OCI-LY7 (cell line): ENCODE data around the gene C1QL4. TPM values are rescaled to one million over a fixed set of nuclear protein-coding genes. Genes with fewer than 3 reads are reported as not detected.

Experiments
- BruUV-seq: library from RNA; stranded (reverse); fragments of 400-500 nt; replicated peaks from 2 replicates; lab custom pipeline; 2021; lab: Mats Ljungman, UMichigan
- CTCF ChIA-PET: fragments of 300-600 bp; sonication (Branson Sonifier 250); formaldehyde crosslinking; loops from one replicate; lab custom pipeline; 2022; ENCODE audit warnings: antibody characterized with exemption; ENCODE audit not compliant: unreplicated experiment; lab: Charles Lee
- POLR2A ChIA-PET: fragments of 300-600 bp; sonication (Branson Sonifier 250); formaldehyde crosslinking; loops from one replicate; lab custom pipeline; 2022; ENCODE audit warnings: antibody characterized with exemption; lab: Charles Lee
- DNase-seq: peaks from one replicate; pipeline ENCODE4 v3.0.0-alpha.2; 2015; ENCODE audit warnings: low spot score
- H2AFZ ChIP-seq: fragments of 200-600 bp; sonication (generic), shearing (Covaris generic); 2 replicates; pipeline ENCODE4 v1.6.1; 2014; ENCODE audit warnings: mild to moderate bottlenecking, antibody characterized with exemption, low read length, moderate library complexity
- H3K27ac ChIP-seq: fragments of 200-600 bp; sonication (generic); 2 replicates; pipeline ENCODE4 v1.5.1; 2014; ENCODE audit warnings: mixed run types, low read depth, mild to moderate bottlenecking, moderate library complexity, low read length, inconsistent platforms; ENCODE audit not compliant: poor library complexity, severe bottlenecking
- H3K36me3 ChIP-seq: fragments of 200-600 bp; sonication (generic); 2 replicates; pipeline ENCODE4 v1.6.1; 2014; ENCODE audit warnings: mild to moderate bottlenecking, antibody characterized with exemption, low read length, moderate library complexity, mixed read lengths; ENCODE audit not compliant: insufficient read depth
- H3K4me1 ChIP-seq: fragments of 200-600 bp; sonication (generic); 2 replicates; pipeline ENCODE4 v1.5.1; 2014; ENCODE audit warnings: mild to moderate bottlenecking, low read length; ENCODE audit not compliant: insufficient read depth, poor library complexity, severe bottlenecking
- H3K4me2 ChIP-seq: fragments of 200-600 bp; sonication (generic); 2 replicates; pipeline ENCODE4 v1.6.1; 2014; ENCODE audit warnings: mild to moderate bottlenecking, low read length
- H3K4me3 ChIP-seq: fragments of 200-600 bp; sonication (generic); 2 replicates; pipeline ENCODE4 v1.5.1; 2014; ENCODE audit warnings: mild to moderate bottlenecking, low read depth, low read length; ENCODE audit not compliant: poor library complexity, severe bottlenecking
- H3K79me2 ChIP-seq: fragments of 200-600 bp; sonication (generic); 2 replicates; pipeline ENCODE4 v1.6.1; 2016; ENCODE audit warnings: low read depth, mild to moderate bottlenecking, low read length, moderate library complexity, mixed read lengths; ENCODE audit not compliant: insufficient read depth
- H3K9me2 ChIP-seq: fragments of 200-600 bp; sonication (generic); 2 replicates; pipeline ENCODE4 v1.6.1; 2016; ENCODE audit warnings: mild to moderate bottlenecking, low read length, mixed read lengths; ENCODE audit not compliant: insufficient read depth
- H3K9me3 ChIP-seq: fragments of 200-600 bp; sonication (generic); 2 replicates; pipeline ENCODE4 v1.6.1; 2014; ENCODE audit warnings: mild to moderate bottlenecking, mixed run types, low read length, mixed read lengths
- H4K20me1 ChIP-seq: fragments of 200-600 bp; sonication (generic); 2 replicates; pipeline ENCODE4 v1.6.1; 2014; ENCODE audit warnings: mild to moderate bottlenecking, antibody characterized with exemption, low read length, moderate library complexity, mixed read lengths; ENCODE audit not compliant: insufficient read depth
- EZH2phosphoT487 ChIP-seq: fragments of 200-600 bp; sonication (generic); IDR thresholded peaks from 2 replicates; pipeline ENCODE4 v1.6.1; 2018; ENCODE audit warnings: low read depth, borderline replicate concordance, mild to moderate bottlenecking, mixed run types, antibody characterized with exemption, low read length, moderate library complexity, mixed read lengths
- intact Hi-C: fragments of 100-400 bp; cut with micrococcal nuclease; formaldehyde crosslinking; loops from one replicate; pipeline ENCODE4 v1.10.0; 2022; ENCODE audit not compliant: unreplicated experiment
- total RNA-seq, 2 experiments: library from RNA; depleted of rRNA in 1 of 2; stranded (reverse); fragments of >200 nt in 1 of 2; shearing (Covaris generic) in 1 of 2; gene quantifications; 2 replicates each; pipeline ENCODE4 v1.2.3, GENCODE V29; 2014 to 2022
- TF ChIP-seq, protein P1 (sequence below): fragments of 200-600 bp; sonication (generic); conservative IDR thresholded peaks from 2 replicates; pipeline ENCODE4 v1.5.1; 2014; ENCODE audit warnings: mild to moderate bottlenecking, antibody characterized with exemption, low read length, moderate library complexity, mixed read lengths

The C1QL4 gene
- total RNA-seq, 2 experiments from 2014 or later, result 0.19 TPM; not detected in 1

DNA sequence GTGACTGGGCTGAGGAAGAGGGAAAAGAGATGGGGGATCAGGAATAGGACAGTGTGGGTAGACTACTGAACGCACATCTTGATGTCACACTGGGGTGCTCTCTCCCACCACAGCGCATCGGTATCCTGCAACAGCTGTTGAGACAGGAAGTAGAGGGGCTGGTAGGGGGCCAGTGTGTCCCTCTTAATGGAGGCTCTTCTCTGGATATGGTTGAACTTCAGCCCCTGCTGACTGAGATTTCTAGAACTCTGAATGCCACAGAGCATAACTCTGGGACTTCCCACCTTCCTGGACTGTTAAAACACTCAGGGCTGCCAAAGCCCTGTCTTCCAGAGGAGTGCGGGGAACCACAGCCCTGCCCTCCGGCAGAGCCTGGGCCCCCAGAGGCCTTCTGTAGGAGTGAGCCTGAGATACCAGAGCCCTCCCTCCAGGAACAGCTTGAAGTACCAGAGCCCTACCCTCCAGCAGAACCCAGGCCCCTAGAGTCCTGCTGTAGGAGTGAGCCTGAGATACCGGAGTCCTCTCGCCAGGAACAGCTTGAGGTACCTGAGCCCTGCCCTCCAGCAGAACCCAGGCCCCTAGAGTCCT is 6.9 kb downstream of the C1QL4 start:
- H3K9me3 ChIP-seq, result no peaks in the 10 kb centered on the region
- H3K79me2 ChIP-seq, result no peaks in the 10 kb centered on the region
- POLR2A ChIA-PET, result no interaction called here
- no peak overlapping the region for H2AFZ ChIP-seq
- BruUV-seq, result TSS peak; percentile 39
- intact Hi-C loops, result no loop called here
- H3K9me2 ChIP-seq, result no peaks in the 10 kb centered on the region
- CTCF ChIA-PET, result no interaction called here
- TF ChIP-seq, protein P1, sequence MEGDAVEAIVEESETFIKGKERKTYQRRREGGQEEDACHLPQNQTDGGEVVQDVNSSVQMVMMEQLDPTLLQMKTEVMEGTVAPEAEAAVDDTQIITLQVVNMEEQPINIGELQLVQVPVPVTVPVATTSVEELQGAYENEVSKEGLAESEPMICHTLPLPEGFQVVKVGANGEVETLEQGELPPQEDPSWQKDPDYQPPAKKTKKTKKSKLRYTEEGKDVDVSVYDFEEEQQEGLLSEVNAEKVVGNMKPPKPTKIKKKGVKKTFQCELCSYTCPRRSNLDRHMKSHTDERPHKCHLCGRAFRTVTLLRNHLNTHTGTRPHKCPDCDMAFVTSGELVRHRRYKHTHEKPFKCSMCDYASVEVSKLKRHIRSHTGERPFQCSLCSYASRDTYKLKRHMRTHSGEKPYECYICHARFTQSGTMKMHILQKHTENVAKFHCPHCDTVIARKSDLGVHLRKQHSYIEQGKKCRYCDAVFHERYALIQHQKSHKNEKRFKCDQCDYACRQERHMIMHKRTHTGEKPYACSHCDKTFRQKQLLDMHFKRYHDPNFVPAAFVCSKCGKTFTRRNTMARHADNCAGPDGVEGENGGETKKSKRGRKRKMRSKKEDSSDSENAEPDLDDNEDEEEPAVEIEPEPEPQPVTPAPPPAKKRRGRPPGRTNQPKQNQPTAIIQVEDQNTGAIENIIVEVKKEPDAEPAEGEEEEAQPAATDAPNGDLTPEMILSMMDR, result no peak
- no peak for TF ChIP-seq EZH2phosphoT487
- no peak overlapping the region for H3K4me2 ChIP-seq
- no peaks in the 10 kb centered on the region for H4K20me1 ChIP-seq
- no peak overlapping the region for H3K27ac ChIP-seq
- DNase-seq, result no peak
- H3K4me3 ChIP-seq, result no peak overlapping the region
- peaks cover 6% of the 10 kb centered on the region for H3K4me1 ChIP-seq
- peaks cover 60% of the 10 kb centered on the region for H3K36me3 ChIP-seq

- Histone ChIP-seq H3K4me1 (peaks cover 15% of the 10 kb centered on the region), H3K9me3 (no peaks in the 10 kb centered on the region), H3K9me2 (no peaks in the 10 kb centered on the region), H3K36me3 (peaks cover 69% of the 10 kb centered on the region), H3K79me2 (peaks cover 9% of the 10 kb centered on the region; the same call in 1 of the 2 replicates), H3K4me3 (no peak overlapping the region), H2AFZ (no peak overlapping the region), H3K27ac (no peak overlapping the region), H3K4me2 (no peak overlapping the region), H4K20me1 (no peaks in the 10 kb centered on the region)
- ChIA-PET CTCF (no interaction called here), POLR2A (no interaction called here)
- DNase-seq, result no peak
- intact Hi-C loops, result no loop called here
- TF ChIP-seq, protein P1, result no peak
- no peak for TF ChIP-seq EZH2phosphoT487
- BruUV-seq, result no TSS peak
These were observed 8.2 kb downstream of the C1QL4 start for GRCh38 chr12:49328816-49329215.

DNA sequence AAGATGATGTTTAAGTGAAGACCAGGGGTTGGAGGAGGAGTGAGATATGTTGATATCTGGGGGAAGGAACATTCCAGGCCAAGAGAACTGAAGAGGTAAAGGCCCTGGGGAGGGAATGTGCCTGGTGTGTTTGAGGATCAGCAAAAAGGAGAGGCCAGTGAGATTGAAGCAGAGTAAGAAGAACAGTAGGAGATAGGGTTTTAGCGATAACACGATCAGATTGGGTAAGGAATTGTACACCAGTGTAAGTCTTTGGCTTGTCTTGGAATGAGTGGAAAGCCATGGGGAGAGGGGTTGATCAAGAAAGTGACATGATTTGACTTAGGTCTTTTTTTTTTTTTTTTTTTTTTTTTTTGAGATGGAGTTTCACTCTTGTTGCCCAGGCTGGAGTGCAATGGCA is 9.1 kb downstream of the C1QL4 start:
- Histone ChIP-seq H3K27ac (no peak overlapping the region), H3K9me3 (no peaks in the 10 kb centered on the region), H3K79me2 (peaks cover 16% of the 10 kb centered on the region; the same call in 1 of the 2 replicates), H3K4me2 (no peak overlapping the region), H3K4me3 (no peak overlapping the region), H4K20me1 (no peaks in the 10 kb centered on the region), H3K36me3 (peaks cover 75% of the 10 kb centered on the region), H2AFZ (no peak overlapping the region), H3K4me1 (peaks cover 15% of the 10 kb centered on the region), H3K9me2 (no peaks in the 10 kb centered on the region)
- DNase-seq, result no peak
- CTCF ChIA-PET, result no interaction called here
- POLR2A ChIA-PET, result no interaction called here
- no peak for TF ChIP-seq EZH2phosphoT487
- TF ChIP-seq, protein P1, result no peak
- intact Hi-C loops, result no loop called here
- BruUV-seq, result no TSS peak
